ENCODE results near the gene SNRPE.
"Not testable (repeated sequence)": the region's sequence is repeated elsewhere in the genome, so short reads cannot be mapped to it uniquely, and the experiment has no call there.

The SNRPE gene

GRCh38 chr1:203861379-203862184 is at the start of gene SNRPE:
Gene SNRPE (plus strand): TSS chr1:203861599. CDS start chr1:203861660, 61 bp downstream.
- peak; percentile 99 for DNase-seq

- no peak for DNase-seq
Observed at GRCh38 chr1:203813581-203814341, 47.6 kb upstream of the SNRPE start.

GRCh38 chr1:203818399-203818798 is 43.0 kb upstream of the SNRPE start:
- no peak for DNase-seq

GRCh38 chr1:203823306-203823705 is 38.1 kb upstream of the SNRPE start:
- DNase-seq = no peak

- no peak for DNase-seq
Observed at GRCh38 chr1:203826175-203826574, 35.2 kb upstream of the SNRPE start.

GRCh38 chr1:203828002-203828401 is 33.4 kb upstream of the SNRPE start:
- DNase-seq = no peak

- DNase-seq = no peak
Observed at GRCh38 chr1:203828503-203828902, 32.9 kb upstream of the SNRPE start.

GRCh38 chr1:203829247-203829646 is 32.2 kb upstream of the SNRPE start:
- not testable (repeated sequence) for DNase-seq

GRCh38 chr1:203835476-203835875 is 25.9 kb upstream of the SNRPE start:
- no peak for DNase-seq

- no peak for DNase-seq
Observed at GRCh38 chr1:203839081-203839480, 22.3 kb upstream of the SNRPE start.

- DNase-seq = no peak
Observed at GRCh38 chr1:203840208-203840808, 21.1 kb upstream of the SNRPE start.

GRCh38 chr1:203842559-203842876 is 18.9 kb upstream of the SNRPE start:
- no peak for DNase-seq

GRCh38 chr1:203843435-203843834 is 18.0 kb upstream of the SNRPE start:
- DNase-seq = no peak

GRCh38 chr1:203853112-203853511 is 8.3 kb upstream of the SNRPE start:
- DNase-seq = not testable (repeated sequence)

- DNase-seq = no peak
Observed at GRCh38 chr1:203858055-203858454, 3.3 kb upstream of the SNRPE start.

GRCh38 chr1:203858975-203859374 is 2.4 kb upstream of the SNRPE start:
- DNase-seq = no peak

GRCh38 chr1:203860396-203861025 is 888 bp upstream of the SNRPE start:
- DNase-seq = no peak

GRCh38 chr1:203867802-203868201 is 6.4 kb downstream of the SNRPE start:
- DNase-seq = no peak

GRCh38 chr1:203870245-203870644 is 8.8 kb downstream of the SNRPE start:
- DNase-seq = no peak

GRCh38 chr1:203871114-203871880 is 9.9 kb downstream of the SNRPE start:
- peak; percentile 79 for DNase-seq

- DNase-seq = no peak
Observed at GRCh38 chr1:203873094-203873493, 11.7 kb downstream of the SNRPE start.

GRCh38 chr1:203878422-203878821 is 17.0 kb downstream of the SNRPE start:
- no peak for DNase-seq

- no peak for DNase-seq
Observed at GRCh38 chr1:203880606-203881005, 19.2 kb downstream of the SNRPE start.

Data from OCI-M1 (cell line).